ENCODE results near the gene MCF2L2.

Gene MCF2L2

GRCh38 chr3:183158551-183159006, 269.8 kb downstream of the MCF2L2 start:
- no peak for DNase-seq

GRCh38 chr3:183158113-183158512, 270.3 kb downstream of the MCF2L2 start:
- no peak for DNase-seq

- DNase-seq, result no peak
Observed at GRCh38 chr3:183156266-183156665, 272.2 kb downstream of the MCF2L2 start.

- no peak for DNase-seq
Observed at GRCh38 chr3:183155499-183155898, 272.9 kb downstream of the MCF2L2 start.

GRCh38 chr3:183153210-183153950, 275.0 kb downstream of the MCF2L2 start:
- DNase-seq, result no peak

GRCh38 chr3:183151821-183152351, 276.5 kb downstream of the MCF2L2 start:
- no peak for DNase-seq

GRCh38 chr3:183151086-183151485, 277.3 kb downstream of the MCF2L2 start:
- no peak for DNase-seq

- no peak for DNase-seq
Observed at GRCh38 chr3:183149915-183150750, 278.3 kb downstream of the MCF2L2 start.

- DNase-seq, result no peak
Observed at GRCh38 chr3:183148056-183148455, 280.4 kb downstream of the MCF2L2 start.

- no peak for DNase-seq
Observed at GRCh38 chr3:183144363-183144762, 284.1 kb downstream of the MCF2L2 start.

- no peak for DNase-seq
Observed at GRCh38 chr3:183142199-183142598, 286.2 kb downstream of the MCF2L2 start.

- no peak for DNase-seq
Observed at GRCh38 chr3:183134844-183135243, 293.6 kb downstream of the MCF2L2 start.

- no peak for DNase-seq
Observed at GRCh38 chr3:183132409-183132808, 296.0 kb downstream of the MCF2L2 start.

GRCh38 chr3:183131735-183132134, 296.7 kb downstream of the MCF2L2 start:
- DNase-seq, result no peak

- no peak for DNase-seq
Observed at GRCh38 chr3:183131186-183131725, 297.2 kb downstream of the MCF2L2 start.

- DNase-seq, result no peak
Observed at GRCh38 chr3:183129243-183129642, 299.2 kb downstream of the MCF2L2 start.

- no peak for DNase-seq
Observed at GRCh38 chr3:183128709-183129108, 299.7 kb downstream of the MCF2L2 start.
